Subcutaneous abdominal adipose tissue (tissue), 5 donors: ENCODE results near the gene IFNAR2.

Source experiments
- H3K27ac ChIP-seq: one replicate; pipeline ENCODE4 v1.7.0; 2013; ENCODE audit warnings: low read depth, mild to moderate bottlenecking, inconsistent platforms, low read length, moderate library complexity
- H3K27me3 ChIP-seq, 5 donors: one replicate each; pipeline ENCODE4 v1.7.0; 2013; ENCODE audit warnings: low read length in 5 of 5, inconsistent platforms in 1 of 5; ENCODE audit not compliant: control insufficient read depth in 5 of 5, insufficient read depth in 4 of 5
- H3K36me3 ChIP-seq, 5 donors: one replicate each; pipeline ENCODE4 v1.7.0; 2013; ENCODE audit warnings: low read length in 5 of 5; ENCODE audit not compliant: control insufficient read depth in 5 of 5, insufficient read depth in 5 of 5
- H3K4me1 ChIP-seq, 5 donors: one replicate each; pipeline ENCODE4 v1.7.0; 2013; ENCODE audit warnings: low read length in 5 of 5, mild to moderate bottlenecking in 3 of 5, moderate library complexity in 1 of 5; ENCODE audit not compliant: control insufficient read depth in 5 of 5, insufficient read depth in 5 of 5
- H3K4me3 ChIP-seq, 5 donors: one replicate each; pipeline ENCODE4 v1.7.0; 2013; ENCODE audit warnings: low read length in 5 of 5, low read depth in 1 of 5
- H3K9ac ChIP-seq, 5 donors: one replicate each; pipeline ENCODE4 v1.7.0; 2013; ENCODE audit warnings: low read length in 5 of 5, mild to moderate bottlenecking in 4 of 5, moderate library complexity in 3 of 5
- H3K9me3 ChIP-seq, 5 donors: one replicate each; pipeline ENCODE4 v1.7.0; 2013; ENCODE audit warnings: low read length in 5 of 5; ENCODE audit not compliant: control insufficient read depth in 5 of 5
- donor health status: healthy.
- donor health status: healthy.
- donor health status: healthy.
- donor health status: healthy.
- donor health status: healthy.

IFNAR2 gene

GRCh38 chr21:33229784-33230544, at the start of gene IFNAR2:
Gene IFNAR2 (plus strand): TSS chr21:33229938. CDS start chr21:33241923, 11,985 bp downstream.
- no peaks in the 10 kb centered on the region for H3K9me3 ChIP-seq
- H3K9ac ChIP-seq, result peak within 1 kb of the TSS; percentile 91 to 97 (median 92)
- no peaks in the 10 kb centered on the region for H3K36me3 ChIP-seq
- peak within 1 kb of the TSS; percentile 93 for H3K27ac ChIP-seq
- H3K27me3 ChIP-seq, result peaks cover 0 to 2% (median 0%) of the 10 kb centered on the region in 5 donors
- H3K4me1 ChIP-seq, result peaks cover 7 to 42% (median 35%) of the 10 kb centered on the region in 5 donors
- H3K4me3 ChIP-seq, result peak within 1 kb of the TSS; percentile 85 to 95 (median 91)

DNA sequence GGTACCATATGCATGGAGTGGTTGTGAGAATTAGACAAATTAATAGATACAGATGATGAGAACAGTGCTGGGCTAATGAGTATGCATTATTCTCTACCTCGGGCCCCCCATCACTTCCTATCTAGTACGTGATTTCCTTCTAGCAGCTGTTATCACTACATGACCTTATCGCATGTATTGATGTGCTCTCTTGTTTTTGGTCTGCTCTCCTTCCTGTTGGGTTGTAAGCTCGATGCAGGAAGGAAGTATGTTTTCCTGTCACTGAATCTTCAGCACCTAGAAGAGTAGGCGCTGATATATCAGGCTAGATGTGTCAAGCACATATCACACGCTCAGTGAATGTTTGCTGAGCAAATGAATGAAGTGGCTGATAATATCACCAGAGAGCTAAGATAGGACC, 43.9 kb upstream of the IFNAR2 start:
- no peaks in the 10 kb centered on the region for H3K4me1 ChIP-seq
- no peaks in the 10 kb centered on the region for H3K9me3 ChIP-seq
- no peak overlapping the region for H3K27ac ChIP-seq
- no peak overlapping the region for H3K4me3 ChIP-seq
- H3K27me3 ChIP-seq, result peaks cover 0 to 5% (median 3%) of the 10 kb centered on the region in 5 donors
- no peak overlapping the region for H3K9ac ChIP-seq
- no peaks in the 10 kb centered on the region for H3K36me3 ChIP-seq

GRCh38 chr21:33187276-33187675, 42.5 kb upstream of the IFNAR2 start:
- Histone ChIP-seq H3K27me3 (peaks cover 0 to 2% (median 0%) of the 10 kb centered on the region in 5 donors), H3K9ac (no peak overlapping the region), H3K9me3 (no peaks in the 10 kb centered on the region), H3K4me1 (no peaks in the 10 kb centered on the region), H3K4me3 (no peak overlapping the region), H3K27ac (no peak overlapping the region), H3K36me3 (no peaks in the 10 kb centered on the region)

GRCh38 chr21:33189237-33189636, 40.5 kb upstream of the IFNAR2 start:
- Histone ChIP-seq H3K9ac (no peak overlapping the region), H3K4me3 (no peak overlapping the region), H3K9me3 (no peaks in the 10 kb centered on the region), H3K27me3 (peaks cover 0 to 2% (median 0%) of the 10 kb centered on the region in 5 donors), H3K4me1 (no peaks in the 10 kb centered on the region), H3K27ac (no peak overlapping the region), H3K36me3 (no peaks in the 10 kb centered on the region)

DNA sequence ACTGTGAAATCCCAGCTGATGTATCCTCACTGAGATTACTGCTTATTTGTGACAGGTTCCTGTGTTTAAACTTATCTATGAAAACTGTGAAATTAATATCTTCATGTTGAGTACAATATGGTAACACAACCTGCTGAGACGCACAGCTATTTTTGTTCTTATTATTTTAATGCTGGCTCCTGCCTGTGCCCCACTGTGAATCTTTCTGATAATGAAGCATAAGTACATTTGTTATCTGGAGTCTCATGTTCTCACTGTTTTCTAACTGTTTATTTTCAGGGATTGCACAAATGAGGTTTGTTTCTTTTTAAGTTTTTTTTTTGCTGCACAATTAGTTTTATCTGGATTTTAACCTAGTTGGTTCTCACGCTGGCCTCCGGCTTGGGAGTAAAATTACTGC, 39.9 kb upstream of the IFNAR2 start:
- H3K9ac ChIP-seq, result no peak overlapping the region
- H3K27ac ChIP-seq, result no peak overlapping the region
- no peaks in the 10 kb centered on the region for H3K36me3 ChIP-seq
- no peaks in the 10 kb centered on the region for H3K4me1 ChIP-seq
- H3K4me3 ChIP-seq, result no peak overlapping the region
- peaks cover 0 to 2% (median 0%) of the 10 kb centered on the region in 5 donors for H3K27me3 ChIP-seq
- no peaks in the 10 kb centered on the region for H3K9me3 ChIP-seq

GRCh38 chr21:33196941-33197374, 32.8 kb upstream of the IFNAR2 start:
- H3K27me3 ChIP-seq, result no peaks in the 10 kb centered on the region
- H3K27ac ChIP-seq, result peak overlapping the region; percentile 45
- no peaks in the 10 kb centered on the region for H3K9me3 ChIP-seq
- H3K4me3 ChIP-seq, result peak overlapping the region in 3 of 5 donors; percentile 16 to 39 (median 31)
- H3K36me3 ChIP-seq, result no peaks in the 10 kb centered on the region
- H3K9ac ChIP-seq, result peak overlapping the region in 1 of 5 donors; percentile 31
- H3K4me1 ChIP-seq, result peaks cover 5 to 41% (median 34%) of the 10 kb centered on the region in 5 donors

DNA sequence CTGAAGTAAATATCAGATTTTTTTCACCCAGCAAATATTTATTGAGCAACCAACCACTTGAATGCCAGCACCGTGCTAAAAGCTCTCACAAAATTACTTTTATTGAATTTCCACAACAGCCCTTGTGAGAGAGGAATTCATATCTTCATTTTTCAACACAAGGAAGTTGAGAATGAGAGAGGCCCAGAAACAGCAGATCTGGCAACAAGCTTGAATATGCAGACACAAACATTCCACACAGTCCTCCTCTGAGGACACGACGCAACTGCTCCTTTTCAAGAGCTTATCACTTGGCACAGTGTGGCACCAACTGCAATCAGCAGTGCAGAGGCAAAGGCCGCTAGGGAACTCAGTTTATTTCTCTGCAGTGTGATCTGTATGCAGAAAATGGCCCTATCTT, 32.2 kb upstream of the IFNAR2 start:
- Histone ChIP-seq H3K27me3 (no peaks in the 10 kb centered on the region), H3K36me3 (no peaks in the 10 kb centered on the region), H3K4me3 (no peak overlapping the region), H3K9ac (no peak overlapping the region), H3K27ac (peak overlapping the region; percentile 45), H3K4me1 (peaks cover 5 to 41% (median 34%) of the 10 kb centered on the region in 5 donors), H3K9me3 (no peaks in the 10 kb centered on the region)

DNA sequence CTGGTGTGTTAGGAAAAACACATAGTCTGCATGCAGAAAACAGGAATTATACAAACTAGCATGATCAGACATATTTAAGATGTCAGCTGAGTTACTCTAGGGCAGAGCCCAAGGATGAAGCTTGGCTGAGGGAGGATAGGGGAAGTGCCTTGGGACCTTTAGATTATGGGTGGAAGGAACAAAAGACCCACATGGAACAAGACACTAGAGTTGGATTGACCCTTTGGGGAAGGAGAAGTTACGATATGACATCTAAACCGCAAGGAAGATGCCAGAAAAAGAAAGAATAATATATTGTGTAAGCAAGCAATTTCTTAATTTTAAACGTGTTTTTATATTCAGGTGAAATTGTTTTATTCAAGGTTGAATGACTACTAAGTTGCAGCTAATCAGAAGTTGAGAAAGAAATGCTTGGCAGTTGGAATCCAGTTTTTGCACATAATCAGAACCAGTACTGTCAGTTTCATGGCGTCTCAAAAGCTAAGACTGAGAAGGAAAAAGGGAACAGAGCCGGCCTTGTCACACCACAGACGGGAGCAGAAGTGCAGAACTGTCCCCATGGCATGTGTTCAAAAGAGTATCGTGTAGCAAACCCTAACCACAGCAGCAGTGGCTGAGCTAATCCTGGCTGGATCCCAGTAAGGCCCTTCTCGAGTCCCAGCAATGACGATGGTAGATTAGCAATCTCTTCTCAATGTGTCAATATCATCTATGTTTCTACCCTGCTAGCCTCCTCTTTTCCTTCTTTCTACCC, 31.2 kb upstream of the IFNAR2 start:
- peak overlapping the region; percentile 45 for H3K27ac ChIP-seq

DNA sequence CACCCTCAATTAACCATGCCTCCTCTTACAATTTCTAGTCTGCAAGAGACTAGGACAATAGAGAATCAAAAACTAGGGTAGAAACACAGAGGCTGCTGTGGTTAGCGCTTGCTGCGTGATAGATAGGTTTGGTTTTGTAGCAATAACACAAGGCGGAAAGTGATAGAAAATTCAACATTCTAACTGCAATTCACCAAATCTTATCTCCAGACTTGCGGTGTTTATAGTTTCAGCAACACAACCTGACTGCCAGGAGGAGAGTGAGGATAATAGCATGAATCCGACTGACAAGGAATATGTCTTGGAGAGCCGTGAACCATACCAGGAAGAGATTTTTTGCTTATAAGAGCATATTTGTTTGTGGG, 30.7 kb upstream of the IFNAR2 start:
- Histone ChIP-seq H3K27ac (peak overlapping the region; percentile 43), H3K4me1 (peaks cover 5 to 41% (median 34%) of the 10 kb centered on the region in 5 donors), H3K9ac (peak overlapping the region in 1 of 5 donors; percentile 20)

More for the DNA sequence above, 31.2 kb upstream of the IFNAR2 start:
- Histone ChIP-seq H3K4me1 (peaks cover 5 to 41% (median 34%) of the 10 kb centered on the region in 5 donors), H3K27me3 (no peaks in the 10 kb centered on the region), H3K9ac (peak overlapping the region in 1 of 5 donors; percentile 20), H3K4me3 (no peak overlapping the region), H3K9me3 (no peaks in the 10 kb centered on the region), H3K36me3 (no peaks in the 10 kb centered on the region)

More for the DNA sequence above, 30.7 kb upstream of the IFNAR2 start:
- no peaks in the 10 kb centered on the region for H3K27me3 ChIP-seq
- no peaks in the 10 kb centered on the region for H3K36me3 ChIP-seq
- no peaks in the 10 kb centered on the region for H3K9me3 ChIP-seq
- H3K4me3 ChIP-seq, result no peak overlapping the region
